HEK293 (cell line): ENCODE results near the gene MYBPC3.

Experiments used
- HOXA7 ChIP-seq: sonication (generic); formaldehyde crosslinking; IDR thresholded peaks from 2 replicates; pipeline ENCODE4 v1.8.1; 2022; ENCODE audit warnings: missing genetic modification reagents, borderline replicate concordance
- HOXD13 ChIP-seq: sonication (generic); formaldehyde crosslinking; IDR thresholded peaks from 2 replicates; pipeline ENCODE4 v1.8.0; 2022; ENCODE audit warnings: missing genetic modification reagents, borderline replicate concordance
- KLF16 ChIP-seq: fragments of 450-650 bp; formaldehyde crosslinking; IDR thresholded peaks from 2 replicates; pipeline ENCODE4 v1.5.1; 2017; ENCODE audit warnings: missing biosample characterization, missing genetic modification characterization
- ZBTB1 ChIP-seq: fragments of 450-650 bp; formaldehyde crosslinking; IDR thresholded peaks from 2 replicates; pipeline ENCODE4 v1.5.1; 2016; ENCODE audit warnings: missing biosample characterization, missing genetic modification characterization
- ZNF138 ChIP-seq: fragments of 450-650 bp; formaldehyde crosslinking; IDR thresholded peaks from 2 replicates; pipeline ENCODE4 v1.5.1; 2016; ENCODE audit warnings: missing biosample characterization, missing genetic modification characterization, borderline replicate concordance
- ZNF16 ChIP-seq: fragments of 450-650 bp; formaldehyde crosslinking; IDR thresholded peaks from 2 replicates; pipeline ENCODE4 v1.5.1; 2016; ENCODE audit warnings: low read depth, missing biosample characterization, missing genetic modification characterization
- ZNF174 ChIP-seq: fragments of 450-650 bp; formaldehyde crosslinking; IDR thresholded peaks from 2 replicates; pipeline ENCODE4 v1.5.0; 2017; ENCODE audit warnings: missing biosample characterization, mild to moderate bottlenecking, missing genetic modification characterization
- ZNF658 ChIP-seq: fragments of 450-650 bp; formaldehyde crosslinking; IDR thresholded peaks from 2 replicates; pipeline ENCODE4; 2016; ENCODE audit warnings: missing biosample characterization, missing genetic modification characterization
- TF ChIP-seq, protein P1 (sequence below): fragments of 450-650 bp; formaldehyde crosslinking; IDR thresholded peaks from 2 replicates; pipeline ENCODE4 v1.5.1; 2016; ENCODE audit warnings: missing biosample characterization, missing genetic modification characterization
- TF ChIP-seq, protein P2 (sequence below): fragments of 450-650 bp; formaldehyde crosslinking; IDR thresholded peaks from 2 replicates; pipeline ENCODE4 v1.5.1; 2016; ENCODE audit warnings: missing biosample characterization, missing genetic modification characterization

DNA sequence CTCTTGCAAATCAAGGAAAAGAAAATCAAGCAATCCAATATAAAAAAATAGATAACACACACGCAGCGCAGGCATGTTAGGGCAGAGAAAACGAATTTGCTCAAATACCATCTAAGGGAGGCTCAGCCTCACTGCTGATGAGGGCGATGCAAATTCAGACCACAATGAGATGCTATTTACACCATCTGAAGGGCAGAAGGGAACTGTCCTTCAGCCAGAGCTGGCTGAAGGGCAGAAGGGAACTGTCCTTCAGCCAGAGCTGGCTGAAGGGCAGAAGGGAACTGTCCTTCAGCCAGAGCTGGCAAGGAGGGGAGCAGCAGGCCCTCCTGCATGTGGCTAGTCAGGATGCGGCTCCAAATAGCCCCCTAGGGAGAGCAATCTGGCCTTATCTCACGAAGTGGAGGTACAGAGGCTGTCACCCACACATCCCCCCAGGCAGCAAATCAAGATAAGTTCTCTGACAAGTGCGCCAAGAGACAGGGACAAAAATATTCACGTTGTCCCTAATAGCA, 48.3 kb upstream of the MYBPC3 start:
- TF ChIP-seq, protein P1, sequence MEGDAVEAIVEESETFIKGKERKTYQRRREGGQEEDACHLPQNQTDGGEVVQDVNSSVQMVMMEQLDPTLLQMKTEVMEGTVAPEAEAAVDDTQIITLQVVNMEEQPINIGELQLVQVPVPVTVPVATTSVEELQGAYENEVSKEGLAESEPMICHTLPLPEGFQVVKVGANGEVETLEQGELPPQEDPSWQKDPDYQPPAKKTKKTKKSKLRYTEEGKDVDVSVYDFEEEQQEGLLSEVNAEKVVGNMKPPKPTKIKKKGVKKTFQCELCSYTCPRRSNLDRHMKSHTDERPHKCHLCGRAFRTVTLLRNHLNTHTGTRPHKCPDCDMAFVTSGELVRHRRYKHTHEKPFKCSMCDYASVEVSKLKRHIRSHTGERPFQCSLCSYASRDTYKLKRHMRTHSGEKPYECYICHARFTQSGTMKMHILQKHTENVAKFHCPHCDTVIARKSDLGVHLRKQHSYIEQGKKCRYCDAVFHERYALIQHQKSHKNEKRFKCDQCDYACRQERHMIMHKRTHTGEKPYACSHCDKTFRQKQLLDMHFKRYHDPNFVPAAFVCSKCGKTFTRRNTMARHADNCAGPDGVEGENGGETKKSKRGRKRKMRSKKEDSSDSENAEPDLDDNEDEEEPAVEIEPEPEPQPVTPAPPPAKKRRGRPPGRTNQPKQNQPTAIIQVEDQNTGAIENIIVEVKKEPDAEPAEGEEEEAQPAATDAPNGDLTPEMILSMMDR (tag by site-specific recombination): no peak
- TF ChIP-seq KLF16 (tag by site-specific recombination) (no peak), ZNF174 (no peak), HOXA7 (CRISPR knock-in tag) (no peak), ZBTB1 (tag by site-specific recombination) (no peak), ZNF138 (no peak), ZNF16 (no peak), ZNF658 (no peak), HOXD13 (no peak)
- TF ChIP-seq, protein P2, sequence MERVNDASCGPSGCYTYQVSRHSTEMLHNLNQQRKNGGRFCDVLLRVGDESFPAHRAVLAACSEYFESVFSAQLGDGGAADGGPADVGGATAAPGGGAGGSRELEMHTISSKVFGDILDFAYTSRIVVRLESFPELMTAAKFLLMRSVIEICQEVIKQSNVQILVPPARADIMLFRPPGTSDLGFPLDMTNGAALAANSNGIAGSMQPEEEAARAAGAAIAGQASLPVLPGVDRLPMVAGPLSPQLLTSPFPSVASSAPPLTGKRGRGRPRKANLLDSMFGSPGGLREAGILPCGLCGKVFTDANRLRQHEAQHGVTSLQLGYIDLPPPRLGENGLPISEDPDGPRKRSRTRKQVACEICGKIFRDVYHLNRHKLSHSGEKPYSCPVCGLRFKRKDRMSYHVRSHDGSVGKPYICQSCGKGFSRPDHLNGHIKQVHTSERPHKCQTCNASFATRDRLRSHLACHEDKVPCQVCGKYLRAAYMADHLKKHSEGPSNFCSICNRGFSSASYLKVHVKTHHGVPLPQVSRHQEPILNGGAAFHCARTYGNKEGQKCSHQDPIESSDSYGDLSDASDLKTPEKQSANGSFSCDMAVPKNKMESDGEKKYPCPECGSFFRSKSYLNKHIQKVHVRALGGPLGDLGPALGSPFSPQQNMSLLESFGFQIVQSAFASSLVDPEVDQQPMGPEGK: no peak
